HFF-Myc (cell line): ENCODE data around the gene CACNA1A.

Experiments
- DNase-seq: peaks from one replicate; pipeline ENCODE4 v3.0.0-alpha.2; 2011; ENCODE audit warnings: low read depth; ENCODE audit errors: extremely low read depth
- H3K4me3 ChIP-seq: replicated peaks from 2 replicates; pipeline ENCODE4 v1.5.1; 2011; ENCODE audit warnings: low read depth, mild to moderate bottlenecking, control low read depth, low read length
- TF ChIP-seq, protein P1 (sequence below): IDR thresholded peaks from 2 replicates; pipeline ENCODE4 v1.5.1; 2012; ENCODE audit warnings: mild to moderate bottlenecking, low read depth, low read length, control low read depth; ENCODE audit errors: missing control alignments

Gene CACNA1A

DNA sequence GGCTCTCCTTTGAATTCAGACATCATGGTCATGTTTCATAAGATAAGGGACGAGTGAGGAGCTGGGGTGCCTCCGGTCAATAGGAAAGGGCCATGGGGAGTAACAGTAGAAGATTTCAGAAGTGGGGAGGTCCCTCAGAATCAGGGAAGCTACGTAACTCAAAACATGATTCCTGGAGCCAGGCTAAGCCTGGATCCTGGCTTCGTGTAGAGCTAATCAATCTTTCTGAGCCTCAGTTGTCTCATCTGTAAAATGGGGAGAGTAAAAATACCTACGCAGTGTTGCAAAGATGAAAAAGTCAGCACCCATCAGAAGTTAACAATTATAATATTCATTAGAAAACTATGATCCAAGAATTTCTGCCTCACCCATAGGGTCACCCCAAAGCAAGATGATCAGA, 106.5 kb downstream of the CACNA1A start:
- no peak for DNase-seq
- no peak overlapping the region for H3K4me3 ChIP-seq
- TF ChIP-seq, protein P1, sequence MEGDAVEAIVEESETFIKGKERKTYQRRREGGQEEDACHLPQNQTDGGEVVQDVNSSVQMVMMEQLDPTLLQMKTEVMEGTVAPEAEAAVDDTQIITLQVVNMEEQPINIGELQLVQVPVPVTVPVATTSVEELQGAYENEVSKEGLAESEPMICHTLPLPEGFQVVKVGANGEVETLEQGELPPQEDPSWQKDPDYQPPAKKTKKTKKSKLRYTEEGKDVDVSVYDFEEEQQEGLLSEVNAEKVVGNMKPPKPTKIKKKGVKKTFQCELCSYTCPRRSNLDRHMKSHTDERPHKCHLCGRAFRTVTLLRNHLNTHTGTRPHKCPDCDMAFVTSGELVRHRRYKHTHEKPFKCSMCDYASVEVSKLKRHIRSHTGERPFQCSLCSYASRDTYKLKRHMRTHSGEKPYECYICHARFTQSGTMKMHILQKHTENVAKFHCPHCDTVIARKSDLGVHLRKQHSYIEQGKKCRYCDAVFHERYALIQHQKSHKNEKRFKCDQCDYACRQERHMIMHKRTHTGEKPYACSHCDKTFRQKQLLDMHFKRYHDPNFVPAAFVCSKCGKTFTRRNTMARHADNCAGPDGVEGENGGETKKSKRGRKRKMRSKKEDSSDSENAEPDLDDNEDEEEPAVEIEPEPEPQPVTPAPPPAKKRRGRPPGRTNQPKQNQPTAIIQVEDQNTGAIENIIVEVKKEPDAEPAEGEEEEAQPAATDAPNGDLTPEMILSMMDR, result no peak

DNA sequence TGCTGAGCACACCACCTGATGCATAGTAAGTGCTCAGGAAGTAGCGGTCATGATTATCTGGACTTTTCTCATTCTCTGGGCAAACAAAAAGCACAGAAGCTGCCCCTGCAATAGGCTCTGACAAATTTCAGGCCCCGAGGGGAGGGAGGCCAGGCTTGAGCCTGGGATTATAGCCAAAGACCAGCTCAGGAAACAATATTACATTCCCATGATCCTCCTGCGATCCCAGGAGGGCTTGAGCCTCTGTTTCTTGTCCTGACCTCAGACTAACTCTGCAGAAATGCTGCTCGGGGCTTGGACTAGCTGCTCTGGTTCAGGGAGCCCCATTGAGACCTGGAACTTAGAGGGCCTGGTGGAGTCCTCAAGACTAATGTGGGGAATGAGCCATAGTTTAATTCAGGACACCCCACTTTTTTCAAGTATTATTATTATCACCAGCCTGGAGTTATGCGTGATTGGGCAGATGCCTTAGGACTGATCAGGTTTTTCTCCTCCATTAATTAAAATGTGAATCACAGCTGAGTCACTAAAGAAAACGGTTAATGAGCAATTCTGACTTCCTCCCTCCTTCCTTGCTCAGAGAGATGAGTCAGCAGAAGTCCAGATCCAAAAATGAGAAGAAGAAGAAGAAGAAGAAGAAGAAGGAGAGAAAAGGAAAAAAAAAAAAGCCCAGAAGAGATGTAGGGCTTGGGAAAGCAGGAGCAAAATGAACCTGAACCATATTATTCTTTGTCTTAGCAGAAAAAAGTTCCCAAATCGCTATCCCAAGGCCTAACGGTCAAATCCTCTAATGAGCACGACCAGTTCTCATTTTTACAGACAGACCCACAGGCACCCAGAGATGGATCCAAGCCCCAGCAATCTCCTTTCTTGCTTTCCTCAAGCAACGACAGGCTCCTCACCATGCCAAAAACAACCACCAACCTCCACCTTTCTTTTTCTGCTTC, 107.2 kb downstream of the CACNA1A start:
- peak; percentile 65 for DNase-seq
- H3K4me3 ChIP-seq, result no peak overlapping the region
- TF ChIP-seq, protein P1, result no peak

DNA sequence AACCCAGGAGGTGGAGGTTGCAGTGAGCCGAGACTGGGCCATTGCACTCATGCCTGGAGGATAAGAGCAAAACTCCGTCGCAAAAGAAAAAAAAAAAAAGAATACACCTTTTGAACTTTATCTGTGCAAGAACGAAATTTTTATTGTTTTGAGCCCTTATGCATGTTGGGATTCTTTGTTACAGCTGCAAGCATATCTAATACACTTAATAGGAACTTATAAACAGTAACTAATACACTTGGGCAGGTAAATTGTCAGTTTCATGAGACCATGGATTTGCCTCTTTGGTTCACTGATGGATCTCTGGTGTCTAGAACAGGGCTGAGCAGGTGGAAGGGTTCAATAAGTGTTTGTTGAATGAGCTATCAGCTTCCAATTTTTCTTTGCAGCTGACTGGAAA, 108.1 kb downstream of the CACNA1A start:
- no peak overlapping the region for H3K4me3 ChIP-seq
- DNase-seq, result no peak
- TF ChIP-seq, protein P1, result no peak

DNA sequence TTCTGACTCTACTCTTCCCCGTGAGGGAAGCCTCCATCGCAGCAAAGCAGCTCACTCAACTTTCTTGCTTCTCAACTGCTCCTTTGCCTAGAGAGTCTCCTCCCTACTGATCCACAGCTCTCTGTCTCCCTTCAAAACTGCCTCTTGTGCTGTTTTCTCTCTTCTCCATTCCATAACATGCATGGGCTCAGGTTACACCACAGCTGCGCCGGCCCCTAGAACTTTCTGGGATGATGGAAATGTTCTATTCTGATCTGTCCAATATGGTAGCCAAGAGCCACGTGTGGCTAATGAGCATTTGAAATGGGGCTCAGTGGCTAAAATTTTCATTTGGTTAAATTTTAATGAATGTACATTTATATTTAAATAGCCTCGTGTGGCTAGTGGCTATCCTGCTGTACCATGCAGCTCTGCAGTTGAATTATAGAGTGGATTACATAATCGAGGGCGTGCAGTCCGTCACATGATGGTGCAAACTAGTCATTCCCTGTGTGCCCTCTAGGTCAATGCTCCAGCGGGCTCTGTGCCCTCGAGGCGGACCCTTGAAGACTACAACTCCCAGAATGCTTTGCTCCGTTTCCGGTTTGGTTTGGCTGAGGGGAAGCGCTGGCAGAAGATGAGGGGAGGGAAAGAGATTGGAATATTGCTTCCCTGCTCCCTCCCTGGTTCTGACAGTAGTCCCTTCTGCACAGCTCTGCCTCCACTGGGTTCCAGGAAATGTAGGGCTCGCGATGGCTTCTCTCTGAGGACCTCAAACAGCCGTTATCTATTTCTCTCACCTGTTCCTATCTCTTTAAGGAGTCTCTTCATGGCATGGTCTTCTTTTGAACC, 109.8 kb downstream of the CACNA1A start:
- peak; percentile 47 for DNase-seq
- TF ChIP-seq, protein P1, result no peak
- no peak overlapping the region for H3K4me3 ChIP-seq

DNA sequence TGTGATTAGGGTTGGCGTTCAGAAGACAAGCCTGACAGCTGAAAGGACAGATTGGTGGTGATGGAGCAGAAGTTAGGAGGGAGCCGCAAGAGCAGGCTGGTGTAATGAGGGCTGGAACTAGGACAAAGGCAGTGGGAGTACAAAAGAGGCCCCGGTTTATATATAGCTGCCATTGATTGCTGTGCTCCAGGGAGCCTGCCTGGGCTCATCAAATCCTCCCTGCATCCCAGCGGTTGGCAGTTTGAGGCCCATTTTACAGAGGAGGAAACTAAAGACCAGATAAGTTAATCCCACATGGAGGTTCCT, 123.7 kb downstream of the CACNA1A start:
- DNase-seq, result no peak
- TF ChIP-seq, protein P1, result no peak
- H3K4me3 ChIP-seq, result no peak overlapping the region

DNA sequence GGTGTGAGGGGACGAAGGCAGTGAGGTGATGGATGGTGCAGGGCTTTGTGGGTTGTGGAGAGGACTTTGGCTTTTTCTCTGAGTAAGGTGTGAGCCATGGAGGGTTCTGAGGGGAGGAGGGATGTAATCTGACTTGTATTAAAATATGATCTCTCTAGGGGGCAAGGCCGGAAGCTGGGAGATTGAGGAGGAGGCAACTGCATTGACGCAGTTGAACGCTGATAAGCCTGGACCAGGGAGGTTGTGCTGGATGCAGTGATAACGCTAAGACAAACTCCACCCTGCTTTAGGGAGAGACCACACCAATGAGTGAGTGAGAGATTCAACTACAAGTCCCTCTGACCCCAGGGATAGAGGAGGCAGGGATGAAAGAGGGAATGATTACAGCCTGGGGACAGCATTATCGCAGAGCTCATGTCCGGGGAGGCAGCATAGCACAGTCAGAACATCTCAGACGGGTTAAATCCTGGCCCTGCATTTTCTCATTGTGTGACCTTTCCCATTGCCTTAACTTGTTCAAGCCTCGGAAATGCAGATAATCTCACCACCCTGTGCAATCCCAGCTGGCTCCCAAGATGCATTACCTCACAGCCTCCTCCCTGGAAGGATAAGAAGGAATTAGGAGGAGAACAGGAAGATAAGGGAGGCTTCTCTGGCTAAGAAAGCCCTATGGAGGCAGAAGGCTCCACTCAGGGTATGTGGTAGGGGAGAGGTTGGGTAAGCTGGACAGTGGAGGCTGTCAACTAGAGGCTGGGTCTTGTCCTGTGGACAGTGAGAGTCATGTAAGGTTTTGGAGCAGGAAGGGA, 124.2 kb downstream of the CACNA1A start:
- no peak overlapping the region for H3K4me3 ChIP-seq
- TF ChIP-seq, protein P1, result no peak
- DNase-seq, result no peak
